ENCODE data around the gene GUSB.

GRCh38 chr7:65912237-65912636 lies 69.8 kb downstream of the GUSB start:
- TF ChIP-seq ELF4 (CRISPR knock-in tag; IDR thresholded peaks at IDR 0.05) (no peak), SETDB1 (IDR thresholded peaks at IDR 0.05; ENCODE audit: low read length) (no peak), ZNF431 (CRISPR knock-in tag; IDR thresholded peaks at IDR 0.05) (no peak), DPF2 (IDR thresholded peaks at IDR 0.05) (no peak), ZBTB1 (CRISPR knock-in tag; IDR thresholded peaks at IDR 0.05; ENCODE audit: borderline replicate concordance, low read depth) (no peak), SOX6 (IDR thresholded peaks at IDR 0.05) (no peak), CTBP1 (IDR thresholded peaks at IDR 0.05; ENCODE audit: borderline replicate concordance) (no peak), MTF1 (CRISPR knock-in tag; IDR thresholded peaks at IDR 0.05; ENCODE audit: borderline replicate concordance) (no peak), TBL1XR1 (IDR thresholded peaks at IDR 0.05; ENCODE audit: low read length in 2 of 2) (no peak), CTCF (IDR thresholded peaks at IDR 0.05 in 2 of 3, conservative IDR thresholded peaks at IDR 0.05 in 1 of 3; ENCODE audit: insufficient read depth in 2 of 3, low read depth in 1 of 3, low read length in 3 of 3) (no peak)
- TF ChIP-seq, protein P1, sequence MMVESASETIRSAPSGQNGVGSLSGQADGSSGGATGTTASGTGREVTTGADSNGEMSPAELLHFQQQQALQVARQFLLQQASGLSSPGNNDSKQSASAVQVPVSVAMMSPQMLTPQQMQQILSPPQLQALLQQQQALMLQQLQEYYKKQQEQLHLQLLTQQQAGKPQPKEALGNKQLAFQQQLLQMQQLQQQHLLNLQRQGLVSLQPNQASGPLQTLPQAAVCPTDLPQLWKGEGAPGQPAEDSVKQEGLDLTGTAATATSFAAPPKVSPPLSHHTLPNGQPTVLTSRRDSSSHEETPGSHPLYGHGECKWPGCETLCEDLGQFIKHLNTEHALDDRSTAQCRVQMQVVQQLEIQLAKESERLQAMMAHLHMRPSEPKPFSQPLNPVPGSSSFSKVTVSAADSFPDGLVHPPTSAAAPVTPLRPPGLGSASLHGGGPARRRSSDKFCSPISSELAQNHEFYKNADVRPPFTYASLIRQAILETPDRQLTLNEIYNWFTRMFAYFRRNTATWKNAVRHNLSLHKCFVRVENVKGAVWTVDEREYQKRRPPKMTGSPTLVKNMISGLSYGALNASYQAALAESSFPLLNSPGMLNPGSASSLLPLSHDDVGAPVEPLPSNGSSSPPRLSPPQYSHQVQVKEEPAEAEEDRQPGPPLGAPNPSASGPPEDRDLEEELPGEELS (CRISPR knock-in tag; IDR thresholded peaks at IDR 0.05; ENCODE audit: borderline replicate concordance), result no peak
- TF ChIP-seq, protein P2, sequence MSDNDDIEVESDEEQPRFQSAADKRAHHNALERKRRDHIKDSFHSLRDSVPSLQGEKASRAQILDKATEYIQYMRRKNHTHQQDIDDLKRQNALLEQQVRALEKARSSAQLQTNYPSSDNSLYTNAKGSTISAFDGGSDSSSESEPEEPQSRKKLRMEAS (CRISPR knock-in tag; IDR thresholded peaks at IDR 0.05), result no peak

All from K562 (cell line).